RWPE2 (cell line): Measurements from ENCODE around the gene AEBP1.

ENCODE experiments used
- ATAC-seq: fragments of 200-7000 bp; cut with Tn5 transposase; 3 replicates; pipeline ENCODE4 v1.9.1; 2021; ENCODE audit warnings: low read depth
- DNase-seq: peaks from one replicate; pipeline ENCODE4 v3.0.0-alpha.2; 2020; ENCODE audit warnings: low spot score
- H3K27ac ChIP-seq: fragments of 450-650 bp; 2 replicates; pipeline ENCODE4 v1.5.1; 2017; ENCODE audit warnings: mild to moderate bottlenecking; ENCODE audit not compliant: poor library complexity, severe bottlenecking
- H3K27me3 ChIP-seq: fragments of 250-450 bp; sonication (Bioruptor Pico); 2 replicates; pipeline ENCODE4 v1.5.1; 2021; ENCODE audit warnings: mild to moderate bottlenecking, moderate library complexity; ENCODE audit not compliant: insufficient read depth, poor library complexity, severe bottlenecking
- H3K36me3 ChIP-seq: fragments of 250-450 bp; sonication (Bioruptor Pico); 2 replicates; pipeline ENCODE4 v1.5.1; 2020; ENCODE audit warnings: low read depth, mild to moderate bottlenecking, moderate library complexity
- H3K4me1 ChIP-seq: fragments of 250-450 bp; sonication (Bioruptor Pico); 2 replicates; pipeline ENCODE4 v1.5.1; 2021; ENCODE audit warnings: mild to moderate bottlenecking, moderate library complexity; ENCODE audit not compliant: insufficient read depth, poor library complexity, severe bottlenecking
- H3K4me3 ChIP-seq: fragments of 250-450 bp; sonication (Bioruptor Pico); 2 replicates; pipeline ENCODE4 v1.5.1; 2021; ENCODE audit warnings: mild to moderate bottlenecking, moderate library complexity; ENCODE audit not compliant: severe bottlenecking
- H3K9me3 ChIP-seq: fragments of 250-450 bp; sonication (Bioruptor Pico); 2 replicates; pipeline ENCODE4 v1.5.1; 2021; ENCODE audit warnings: mild to moderate bottlenecking, moderate library complexity; ENCODE audit not compliant: severe bottlenecking
- CTCF ChIP-seq: fragments of 450-650 bp; IDR thresholded peaks from one replicate; pipeline ENCODE4 v1.5.1; 2017; ENCODE audit warnings: mild to moderate bottlenecking, moderate library complexity; ENCODE audit not compliant: poor library complexity, severe bottlenecking

AEBP1 gene

GRCh38 chr7:44152971-44153947 is 49.1 kb downstream of the AEBP1 start:
- no peak for TF ChIP-seq CTCF
- no peak overlapping the region for H3K4me3 ChIP-seq
- no peaks in the 10 kb centered on the region for H3K27me3 ChIP-seq
- DNase-seq = no peak
- no peaks in the 10 kb centered on the region for H3K4me1 ChIP-seq
- ATAC-seq = no peak
- no peaks in the 10 kb centered on the region for H3K9me3 ChIP-seq
- H3K36me3 ChIP-seq = no peaks in the 10 kb centered on the region
- no peak overlapping the region for H3K27ac ChIP-seq

- ATAC-seq (no peak), DNase-seq (no peak)
- no peak for TF ChIP-seq CTCF
- no peaks in the 10 kb centered on the region for H3K36me3 ChIP-seq
- no peaks in the 10 kb centered on the region for H3K9me3 ChIP-seq
- no peak overlapping the region for H3K4me3 ChIP-seq
- H3K4me1 ChIP-seq = no peaks in the 10 kb centered on the region
- no peaks in the 10 kb centered on the region for H3K27me3 ChIP-seq
- H3K27ac ChIP-seq = no peak overlapping the region
Measured at GRCh38 chr7:44153948-44154335, 49.8 kb downstream of the AEBP1 start.

GRCh38 chr7:44154703-44155102 is 50.6 kb downstream of the AEBP1 start:
- no peaks in the 10 kb centered on the region for H3K36me3 ChIP-seq
- H3K9me3 ChIP-seq = no peaks in the 10 kb centered on the region
- no peak overlapping the region for H3K27ac ChIP-seq
- no peak for DNase-seq
- no peaks in the 10 kb centered on the region for H3K4me1 ChIP-seq
- H3K4me3 ChIP-seq = no peak overlapping the region
- no peak for TF ChIP-seq CTCF
- no peak for ATAC-seq
- H3K27me3 ChIP-seq = no peaks in the 10 kb centered on the region

GRCh38 chr7:44155191-44156185 is 51.3 kb downstream of the AEBP1 start:
- no peaks in the 10 kb centered on the region for H3K4me1 ChIP-seq
- no peaks in the 10 kb centered on the region for H3K27me3 ChIP-seq
- DNase-seq = no peak
- TF ChIP-seq CTCF = no peak
- no peak for ATAC-seq
- no peaks in the 10 kb centered on the region for H3K9me3 ChIP-seq
- no peak overlapping the region for H3K4me3 ChIP-seq
- H3K36me3 ChIP-seq = no peaks in the 10 kb centered on the region
- H3K27ac ChIP-seq = no peak overlapping the region
